CD4-positive, CD25-positive, alpha-beta regulatory T cell (primary cell): ENCODE results near the gene NEXN. TPM values are rescaled to one million over a fixed set of nuclear protein-coding genes. Genes with fewer than 3 reads are reported as not detected.
"Not testable (repeated sequence)": the region's sequence is repeated elsewhere in the genome, so short reads cannot be mapped to it uniquely, and the experiment has no call there.

Experiments used
- ATAC-seq, 2 donors: fragments of 150-1000 bp; cut with Tn5 transposase; one replicate each; pipeline ENCODE4 v1.10.0; 2021; ENCODE audit warnings: low read depth in 2 of 2, moderate number of reproducible peaks in 2 of 2, moderate library complexity in 1 of 2
- DNase-seq, 3 donors: peaks; one replicate each; pipeline versions ENCODE4 v3.0.0 to v3.0.0-alpha.2; 2012 to 2022; ENCODE audit warnings: mixed read lengths in 1 of 3
- H3K27ac ChIP-seq: one replicate; pipeline ENCODE4 v1.7.0; 2013; ENCODE audit warnings: mild to moderate bottlenecking, low read length; ENCODE audit not compliant: insufficient read depth, poor library complexity, severe bottlenecking
- H3K27me3 ChIP-seq: one replicate; pipeline ENCODE4 v1.7.0; 2013; ENCODE audit warnings: low read length; ENCODE audit not compliant: control insufficient read depth, insufficient read depth
- H3K36me3 ChIP-seq: one replicate; pipeline ENCODE4 v1.7.0; 2013; ENCODE audit warnings: mild to moderate bottlenecking, low read length, moderate library complexity; ENCODE audit not compliant: control insufficient read depth, insufficient read depth
- H3K4me1 ChIP-seq: 2 replicates; pipeline ENCODE4 v1.7.0; 2013; ENCODE audit warnings: mild to moderate bottlenecking, low read length; ENCODE audit not compliant: insufficient read depth, control insufficient read depth, poor library complexity, severe bottlenecking
- H3K4me3 ChIP-seq: one replicate; pipeline ENCODE4 v1.7.0; 2013; ENCODE audit warnings: low read depth, mild to moderate bottlenecking, low read length, moderate library complexity
- H3K9me3 ChIP-seq, 2 experiments: 1 replicate in 1 of 2; 2 replicates in 1 of 2; pipeline ENCODE4 v1.7.0; 2013; ENCODE audit warnings: low read length in 2 of 2, mild to moderate bottlenecking in 1 of 2, moderate library complexity in 1 of 2; ENCODE audit not compliant: control insufficient read depth in 2 of 2
- H3K27ac Mint-ChIP-seq, 3 donors: one replicate each; pipeline ENCODE4 v1.8.0; 2020 to 2022; ENCODE audit warnings: mild to moderate bottlenecking in 3 of 3, mixed read lengths in 3 of 3, moderate library complexity in 2 of 3
- H3K27me3 Mint-ChIP-seq: one replicate; pipeline ENCODE4 v1.8.0; 2022; ENCODE audit warnings: mild to moderate bottlenecking, mixed read lengths
- H3K36me3 Mint-ChIP-seq: one replicate; pipeline ENCODE4 v1.8.0; 2020; ENCODE audit warnings: mixed read lengths
- H3K4me1 Mint-ChIP-seq, 4 donors: one replicate each; pipeline ENCODE4 v1.8.0; 2020 to 2022; ENCODE audit warnings: mixed read lengths in 4 of 4, mild to moderate bottlenecking in 1 of 4
- H3K4me3 Mint-ChIP-seq, 4 donors: one replicate each; pipeline ENCODE4 v1.8.0; 2020 to 2022; ENCODE audit warnings: mild to moderate bottlenecking in 4 of 4, mixed read lengths in 4 of 4, moderate library complexity in 3 of 4
- H3K9me3 Mint-ChIP-seq, 7 donors: one replicate each; pipeline ENCODE4 v1.8.0; 2020 to 2022; ENCODE audit warnings: mixed read lengths in 7 of 7, mild to moderate bottlenecking in 3 of 7, moderate library complexity in 2 of 7
- polyA plus RNA-seq, 4 donors: library from polyadenylated mRNA; unstranded; fragments of 300-500 nt; fragmentation: Illumina TruSeq; gene quantifications; one replicate each; pipeline ENCODE4 v1.2.3, GENCODE V29; 2021
- total RNA-seq: library from RNA; stranded (reverse); gene quantifications from one replicate; pipeline ENCODE4 v1.2.3, GENCODE V29; 2022

Gene NEXN
- total and polyA plus RNA-seq, 5 donors from 2014 or later: 0.17 to 1.1 (median 0.32) TPM; not detected in 1

- Histone ChIP-seq H3K36me3 (peaks cover 9% of the 10 kb centered on the region), H3K9me3 (no peaks in the 10 kb centered on the region), H3K4me3 (peak within 1 kb of the TSS; percentile 99), H3K4me1 (peaks cover 53% of the 10 kb centered on the region), H3K27me3 (no peaks in the 10 kb centered on the region), H3K27ac (peak within 1 kb of the TSS; percentile 100)
- H3K36me3 Mint-ChIP-seq: peaks cover 12% of the 10 kb centered on the region
- H3K4me3 Mint-ChIP-seq: no peak within 1 kb of the TSS
- no peaks in the 10 kb centered on the region for H3K9me3 Mint-ChIP-seq
- DNase-seq: peak; percentile 93 to 99 (median 98)
- peak; percentile 81 to 84 for ATAC-seq
- no peak within 1 kb of the TSS for H3K27ac Mint-ChIP-seq
- H3K27me3 Mint-ChIP-seq: no peaks in the 10 kb centered on the region
- peaks cover 24 to 42% (median 39%) of the 10 kb centered on the region in 4 donors for H3K4me1 Mint-ChIP-seq
These were observed 90.8 kb downstream of the NEXN start, which contains the start of gene FUBP1 for GRCh38 chr1:77978969-77979876. TSS of gene FUBP1 (minus strand) at chr1:77979072. CDS start at chr1:77979004, 68 bp downstream.

- not testable (repeated sequence) for H3K9me3 ChIP-seq, H3K36me3 Mint-ChIP-seq, H3K4me3 ChIP-seq, H3K9me3 Mint-ChIP-seq, ATAC-seq, H3K4me3 Mint-ChIP-seq, DNase-seq, H3K27me3 ChIP-seq, H3K27ac ChIP-seq, H3K36me3 ChIP-seq, H3K27ac Mint-ChIP-seq, H3K27me3 Mint-ChIP-seq
- peaks cover 32 to 36% (median 34%) of the 10 kb centered on the region in 4 donors for H3K4me1 Mint-ChIP-seq
- peaks cover 16% of the 10 kb centered on the region for H3K4me1 ChIP-seq
These were observed 95.0 kb downstream of the NEXN start for GRCh38 chr1:77983352-77983996.

GRCh38 chr1:77983997-77984355 lies 95.6 kb downstream of the NEXN start:
- Histone ChIP-seq H3K4me1 (peaks cover 15% of the 10 kb centered on the region), H3K36me3 (peaks cover 3% of the 10 kb centered on the region), H3K27ac (no peak overlapping the region), H3K27me3 (no peaks in the 10 kb centered on the region), H3K9me3 (no peaks in the 10 kb centered on the region), H3K4me3 (no peak overlapping the region)
- Mint-ChIP-seq H3K27ac (peak overlapping the region in 1 of 3 donors; percentile 10), H3K4me3 (no peak overlapping the region), H3K27me3 (no peaks in the 10 kb centered on the region), H3K9me3 (no peaks in the 10 kb centered on the region), H3K36me3 (peaks cover 8% of the 10 kb centered on the region), H3K4me1 (peaks cover 34 to 39% (median 38%) of the 10 kb centered on the region in 4 donors)
- DNase-seq (no peak), ATAC-seq (no peak)

- Histone ChIP-seq H3K36me3 (peaks cover 3% of the 10 kb centered on the region), H3K4me3 (no peak overlapping the region), H3K4me1 (peaks cover 15% of the 10 kb centered on the region), H3K27me3 (no peaks in the 10 kb centered on the region), H3K27ac (no peak overlapping the region), H3K9me3 (no peaks in the 10 kb centered on the region)
- peaks cover 39 to 45% (median 44%) of the 10 kb centered on the region in 4 donors for H3K4me1 Mint-ChIP-seq
- no peaks in the 10 kb centered on the region for H3K9me3 Mint-ChIP-seq
- ATAC-seq (no peak), DNase-seq (no peak)
- peaks cover 8% of the 10 kb centered on the region for H3K36me3 Mint-ChIP-seq
- peak overlapping the region in 1 of 4 donors; percentile 43 for H3K4me3 Mint-ChIP-seq
- H3K27me3 Mint-ChIP-seq: no peaks in the 10 kb centered on the region
- H3K27ac Mint-ChIP-seq: peak overlapping the region in 1 of 3 donors; percentile 10
These were observed 96.2 kb downstream of the NEXN start for GRCh38 chr1:77984629-77985028.

GRCh38 chr1:77986810-77987209 lies 98.4 kb downstream of the NEXN start:
- H3K9me3 ChIP-seq: no peaks in the 10 kb centered on the region
- no peaks in the 10 kb centered on the region for H3K9me3 Mint-ChIP-seq
- H3K36me3 Mint-ChIP-seq: peaks cover 12% of the 10 kb centered on the region
- H3K27ac ChIP-seq: no peak overlapping the region
- H3K4me1 ChIP-seq: no peaks in the 10 kb centered on the region
- H3K27me3 Mint-ChIP-seq: no peaks in the 10 kb centered on the region
- peaks cover 45 to 57% (median 49%) of the 10 kb centered on the region in 4 donors for H3K4me1 Mint-ChIP-seq
- H3K27me3 ChIP-seq: no peaks in the 10 kb centered on the region
- ATAC-seq (no peak), DNase-seq (no peak)
- no peak overlapping the region for H3K4me3 ChIP-seq
- H3K4me3 Mint-ChIP-seq: no peak overlapping the region
- H3K36me3 ChIP-seq: peaks cover 3% of the 10 kb centered on the region
- no peak overlapping the region for H3K27ac Mint-ChIP-seq

- no peaks in the 10 kb centered on the region for H3K4me1 ChIP-seq
- peaks cover 12% of the 10 kb centered on the region for H3K36me3 Mint-ChIP-seq
- H3K27me3 ChIP-seq: no peaks in the 10 kb centered on the region
- DNase-seq (no peak), ATAC-seq (no peak)
- no peak overlapping the region for H3K4me3 Mint-ChIP-seq
- H3K27me3 Mint-ChIP-seq: no peaks in the 10 kb centered on the region
- peaks cover 3% of the 10 kb centered on the region for H3K36me3 ChIP-seq
- peaks cover 40 to 58% (median 47%) of the 10 kb centered on the region in 4 donors for H3K4me1 Mint-ChIP-seq
- H3K9me3 Mint-ChIP-seq: no peaks in the 10 kb centered on the region
- no peak overlapping the region for H3K27ac ChIP-seq
- H3K27ac Mint-ChIP-seq: no peak overlapping the region
- no peaks in the 10 kb centered on the region for H3K9me3 ChIP-seq
- no peak overlapping the region for H3K4me3 ChIP-seq
These were observed 99.5 kb downstream of the NEXN start for GRCh38 chr1:77987919-77988318.

- H3K27me3 Mint-ChIP-seq: no peaks in the 10 kb centered on the region
- H3K4me1 ChIP-seq: no peaks in the 10 kb centered on the region
- peaks cover 11% of the 10 kb centered on the region for H3K36me3 Mint-ChIP-seq
- peak overlapping the region in 1 of 4 donors; percentile 46 for H3K4me3 Mint-ChIP-seq
- H3K9me3 ChIP-seq: no peaks in the 10 kb centered on the region
- no peak overlapping the region for H3K27ac ChIP-seq
- H3K27ac Mint-ChIP-seq: peak overlapping the region in 1 of 3 donors; percentile 41
- H3K4me3 ChIP-seq: peak overlapping the region; percentile 4
- ATAC-seq (no peak), DNase-seq (no peak)
- peaks cover under 1% of the 10 kb centered on the region for H3K36me3 ChIP-seq
- no peaks in the 10 kb centered on the region for H3K27me3 ChIP-seq
- H3K4me1 Mint-ChIP-seq: peaks cover 31 to 53% (median 39%) of the 10 kb centered on the region in 4 donors
- H3K9me3 Mint-ChIP-seq: no peaks in the 10 kb centered on the region
These were observed 101.3 kb downstream of the NEXN start for GRCh38 chr1:77989744-77990143.
